HepG2 (cell line): ENCODE data around the gene PRPS1L1. TPM values are rescaled to one million over a fixed set of nuclear protein-coding genes. Genes with fewer than 3 reads are reported as not detected.

Experiments used
- ATAC-seq: fragments of 200-7000 bp; cut with Tn5 transposase; 3 replicates; pipeline ENCODE4 v1.9.1; 2020; ENCODE audit warnings: mild to moderate bottlenecking, moderate library complexity
- BruUV-seq: library from RNA; stranded (reverse); fragments of 400-500 nt; replicated peaks from 2 replicates; lab custom pipeline; 2021; lab: Mats Ljungman, UMichigan
- CTCF ChIA-PET: fragments of 300-600 bp; formaldehyde crosslinking; extraction: SDS; loops from one replicate; lab custom pipeline; 2021; ENCODE audit warnings: low total read pairs, inconsistent platforms, low intra/inter-chr PET ratio; lab: Yijun Ruan, JAX
- POLR2A ChIA-PET: fragments of 350-600 bp; sonication (Branson Sonifier 250); formaldehyde crosslinking; loops from one replicate; lab custom pipeline; 2020; ENCODE audit warnings: antibody characterized with exemption, inconsistent platforms; lab: Yijun Ruan, JAX
- DNase-seq: peaks from one replicate; pipeline ENCODE4 v3.0.0-alpha.2; 2015; ENCODE audit warnings: low spot score
- FAIRE-seq: peaks from 3 replicates; lab custom pipeline; 2011; peaks lifted over from hg19 to GRCh38; lab: Jason Lieb, UNC
- H2AFZ ChIP-seq: one replicate; pipeline ENCODE4 v1.6.1; 2011; ENCODE audit warnings: low read length, inconsistent platforms
- H3K27ac ChIP-seq: fragments of 300-600 bp; 3 replicates; pipeline ENCODE4 v1.8.0; 2011; ENCODE audit warnings: mixed run types, mild to moderate bottlenecking, mixed read lengths, low read length, inconsistent platforms; ENCODE audit not compliant: insufficient read depth; ENCODE audit errors: extremely low read length
- H3K27me3 ChIP-seq, 2 experiments: fragments of 200-600 bp in 1 of 2; 2 replicates in 1 of 2; 3 replicates in 1 of 2; pipeline versions ENCODE4 v1.6.0 to v1.8.0; 2011; ENCODE audit warnings: low read length in 2 of 2, mild to moderate bottlenecking in 2 of 2, moderate library complexity in 2 of 2, inconsistent platforms in 1 of 2; ENCODE audit not compliant: insufficient read depth in 2 of 2, control insufficient read depth in 1 of 2
- H3K36me3 ChIP-seq, 2 experiments: fragments of 200-600 bp in 1 of 2; replicated peaks in 1 of 2; 2 replicates in 1 of 2; 3 replicates in 1 of 2; pipeline versions ENCODE4 v1.5.1 to v1.8.0; 2011; ENCODE audit warnings: low read length in 2 of 2, inconsistent platforms in 1 of 2; ENCODE audit not compliant: insufficient read depth in 2 of 2, control insufficient read depth in 1 of 2
- H3K4me1 ChIP-seq: 2 replicates; pipeline ENCODE4 v1.5.1; 2012; ENCODE audit warnings: low read length, inconsistent platforms; ENCODE audit not compliant: insufficient read depth
- H3K4me2 ChIP-seq: 2 replicates; pipeline ENCODE4 v1.6.0; 2011; ENCODE audit warnings: low read depth, low read length, inconsistent platforms
- H3K4me3 ChIP-seq, 3 experiments: fragments of 200-600 bp in 1 of 3; sonication (generic), shearing (Covaris generic) in 1 of 3; replicated peaks in 1 of 3; 2 replicates each; pipeline ENCODE4 v1.5.1; 2011 to 2016; ENCODE audit warnings: low read length in 3 of 3, inconsistent platforms in 2 of 3, low read depth in 2 of 3, mild to moderate bottlenecking in 2 of 3, control low read depth in 1 of 3, mixed read lengths in 1 of 3; ENCODE audit not compliant: insufficient read depth in 1 of 3
- H3K79me2 ChIP-seq: one replicate; pipeline ENCODE4 v1.6.1; 2011; ENCODE audit warnings: low read length, inconsistent platforms; ENCODE audit not compliant: insufficient read depth
- H3K9ac ChIP-seq: 2 replicates; pipeline ENCODE4 v1.6.0; 2011; ENCODE audit warnings: mild to moderate bottlenecking, low read depth, low read length, inconsistent platforms; ENCODE audit not compliant: insufficient read depth
- H3K9me3 ChIP-seq: 2 replicates; pipeline ENCODE4 v1.5.1; 2012; ENCODE audit warnings: mild to moderate bottlenecking, low read length
- H4K20me1 ChIP-seq: 2 replicates; pipeline ENCODE4 v1.6.0; 2011; ENCODE audit warnings: inconsistent platforms, mild to moderate bottlenecking, low read length, moderate library complexity; ENCODE audit not compliant: insufficient read depth
- FOSL2 ChIP-seq: sonication (generic); formaldehyde crosslinking; IDR thresholded peaks from 2 replicates; pipeline ENCODE4 v1.4.0; 2020; ENCODE audit warnings: missing genetic modification reagents
- IKZF1 ChIP-seq: fragments of 450-650 bp; IDR thresholded peaks from 2 replicates; pipeline ENCODE4 v1.7.1; 2016
- MED1 ChIP-seq: sonication (generic); formaldehyde crosslinking; IDR thresholded peaks from 2 replicates; pipeline ENCODE4 v1.4.0; 2020; ENCODE audit warnings: missing genetic modification reagents
- POLR2G ChIP-seq: fragments of 200-400 bp; formaldehyde crosslinking; IDR thresholded peaks from 2 replicates; pipeline ENCODE4 v1.6.1; 2018; ENCODE audit warnings: mild to moderate bottlenecking, low read depth, low read length, moderate library complexity
- RARG ChIP-seq: sonication (generic); formaldehyde crosslinking; IDR thresholded peaks from 2 replicates; pipeline ENCODE4 v1.4.0; 2020; ENCODE audit warnings: low read depth, mild to moderate bottlenecking, missing genetic modification reagents
- ZNF235 ChIP-seq: sonication (generic); formaldehyde crosslinking; IDR thresholded peaks from 2 replicates; pipeline ENCODE4 v1.8.1; 2023; ENCODE audit warnings: mild to moderate bottlenecking, missing genetic modification reagents, borderline replicate concordance
- ZNF432 ChIP-seq: sonication (generic); formaldehyde crosslinking; IDR thresholded peaks from 2 replicates; pipeline ENCODE4 v1.5.0; 2020; ENCODE audit warnings: missing genetic modification reagents, mild to moderate bottlenecking, borderline replicate concordance
- ZNF446 ChIP-seq: sonication (generic); formaldehyde crosslinking; IDR thresholded peaks from 2 replicates; pipeline ENCODE4 v1.5.0; 2020; ENCODE audit warnings: mild to moderate bottlenecking, missing genetic modification reagents
- ZNF547 ChIP-seq: sonication (generic); formaldehyde crosslinking; IDR thresholded peaks from 2 replicates; pipeline ENCODE4 v1.5.1; 2020; ENCODE audit warnings: mild to moderate bottlenecking, missing genetic modification reagents
- ZNF674 ChIP-seq: sonication (generic); formaldehyde crosslinking; IDR thresholded peaks from 2 replicates; pipeline ENCODE4 v1.5.0; 2020; ENCODE audit warnings: low read depth, mild to moderate bottlenecking, missing genetic modification reagents
- ZNF761 ChIP-seq: sonication (generic); formaldehyde crosslinking; conservative IDR thresholded peaks from 2 replicates; pipeline ENCODE4 v1.4.0; 2020; ENCODE audit warnings: mild to moderate bottlenecking, missing genetic modification reagents
- ZNF782 ChIP-seq: sonication (generic); formaldehyde crosslinking; IDR thresholded peaks from 2 replicates; pipeline ENCODE4 v1.4.0; 2020; ENCODE audit warnings: missing genetic modification reagents, mild to moderate bottlenecking, borderline replicate concordance
- ZSCAN9 ChIP-seq: IDR thresholded peaks from 2 replicates; pipeline ENCODE4 v1.6.1; 2016; ENCODE audit warnings: borderline replicate concordance
- WGBS: methylation state at CpG from one replicate; pipeline ENCODE4 v1.1.6; 2017; ENCODE audit warnings: low lambda C conversion rate; 5-methylcytosine and 5-hydroxymethylcytosine counted together
- in situ Hi-C: cut with HindIII; loops from 2 replicates; pipeline ENCODE4 v1.10.0; 2017; ENCODE audit warnings: low pct_unique_long_range_greater_than_20kb; ENCODE audit not compliant: extremely low pct_ligation_motif_present
- intact Hi-C: fragments of 100-400 bp; cut with micrococcal nuclease; formaldehyde crosslinking; loops from one replicate; pipeline ENCODE4 v1.10.0; 2022; ENCODE audit not compliant: unreplicated experiment
- polyA plus RNA-seq, 8 experiments: library from polyadenylated mRNA; depleted of rRNA in 3 of 8; stranded (reverse) in 7 of 8; unstranded in 1 of 8; fragments of >200 nt; fragmentation: Illumina TruSeq in 4 of 8; extraction: Trizol in 4 of 8; gene quantifications; 2 replicates each; pipeline versions ENCODE4 v1.2.1 to v1.2.3, GENCODE V29; 2011 to 2016; ENCODE audit warnings: low read depth in 4 of 8, missing spikeins in 1 of 8, mixed read lengths in 1 of 8; ENCODE audit not compliant: insufficient read depth in 1 of 8
- total RNA-seq, 5 experiments: library from RNA; depleted of rRNA; stranded (reverse); fragments of >200 nt; fragmentation: Illumina TruSeq; extraction: Trizol; gene quantifications; 2 replicates each; pipeline ENCODE4 v1.2.3, GENCODE V29; 2016; ENCODE audit warnings: low read depth in 1 of 5
- TF ChIP-seq, protein P1 (sequence below): sonication (generic); formaldehyde crosslinking; IDR thresholded peaks from 2 replicates; pipeline ENCODE4 v1.5.0; 2020; ENCODE audit warnings: mild to moderate bottlenecking, missing genetic modification reagents

PRPS1L1 gene
- total and polyA plus RNA-seq, 2 of the 13 experiments (the other 11 are each of a cell fraction or from before 2014, with no cell fraction given) = not detected

DNA sequence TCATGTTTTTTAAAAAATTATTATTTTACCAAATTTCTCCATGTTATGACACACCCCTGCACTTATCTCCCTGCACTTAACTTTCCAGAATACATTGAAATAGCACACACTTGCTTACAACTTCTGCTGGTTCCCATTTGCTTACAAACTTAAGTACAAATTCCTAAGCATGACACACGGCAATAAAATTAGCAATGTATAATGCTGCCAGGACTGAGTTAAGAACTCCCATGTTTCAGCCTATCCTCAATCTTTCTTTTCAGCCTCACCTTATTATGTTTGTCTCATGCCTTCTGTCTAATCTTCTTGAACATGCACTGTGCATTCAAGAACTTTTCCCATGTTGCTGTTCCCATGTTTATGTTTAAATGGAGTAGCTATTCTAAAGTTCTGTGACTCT, 40.8 kb downstream of the PRPS1L1 start:
- FAIRE-seq (no peak), DNase-seq (no peak), ATAC-seq (no peak)
- Histone ChIP-seq H3K4me3 (no peak overlapping the region), H3K27me3 (no peaks in the 10 kb centered on the region; a peak in 1 of 5 replicates), H3K27ac (no peak overlapping the region), H3K9me3 (no peaks in the 10 kb centered on the region), H3K4me2 (no peak overlapping the region), H3K79me2 (no peaks in the 10 kb centered on the region), H2AFZ (no peak overlapping the region), H3K9ac (no peak overlapping the region), H3K36me3 (no peaks in the 10 kb centered on the region), H3K4me1 (peaks cover 6% of the 10 kb centered on the region; the same call in 1 of the 2 replicates), H4K20me1 (no peaks in the 10 kb centered on the region)
- intact Hi-C loops = no loop called here
- TF ChIP-seq ZNF674 (CRISPR knock-in tag) (no peak), FOSL2 (CRISPR knock-in tag) (no peak), ZNF547 (CRISPR knock-in tag) (no peak), MED1 (no peak), RARG (CRISPR knock-in tag) (no peak), ZNF235 (CRISPR knock-in tag) (no peak), ZNF432 (CRISPR knock-in tag) (no peak), POLR2G (no peak), ZNF761 (CRISPR knock-in tag) (no peak), ZNF782 (no peak), IKZF1 (no peak), ZNF446 (CRISPR knock-in tag) (no peak), ZSCAN9 (CRISPR knock-in tag) (no peak)
- TF ChIP-seq, protein P1, sequence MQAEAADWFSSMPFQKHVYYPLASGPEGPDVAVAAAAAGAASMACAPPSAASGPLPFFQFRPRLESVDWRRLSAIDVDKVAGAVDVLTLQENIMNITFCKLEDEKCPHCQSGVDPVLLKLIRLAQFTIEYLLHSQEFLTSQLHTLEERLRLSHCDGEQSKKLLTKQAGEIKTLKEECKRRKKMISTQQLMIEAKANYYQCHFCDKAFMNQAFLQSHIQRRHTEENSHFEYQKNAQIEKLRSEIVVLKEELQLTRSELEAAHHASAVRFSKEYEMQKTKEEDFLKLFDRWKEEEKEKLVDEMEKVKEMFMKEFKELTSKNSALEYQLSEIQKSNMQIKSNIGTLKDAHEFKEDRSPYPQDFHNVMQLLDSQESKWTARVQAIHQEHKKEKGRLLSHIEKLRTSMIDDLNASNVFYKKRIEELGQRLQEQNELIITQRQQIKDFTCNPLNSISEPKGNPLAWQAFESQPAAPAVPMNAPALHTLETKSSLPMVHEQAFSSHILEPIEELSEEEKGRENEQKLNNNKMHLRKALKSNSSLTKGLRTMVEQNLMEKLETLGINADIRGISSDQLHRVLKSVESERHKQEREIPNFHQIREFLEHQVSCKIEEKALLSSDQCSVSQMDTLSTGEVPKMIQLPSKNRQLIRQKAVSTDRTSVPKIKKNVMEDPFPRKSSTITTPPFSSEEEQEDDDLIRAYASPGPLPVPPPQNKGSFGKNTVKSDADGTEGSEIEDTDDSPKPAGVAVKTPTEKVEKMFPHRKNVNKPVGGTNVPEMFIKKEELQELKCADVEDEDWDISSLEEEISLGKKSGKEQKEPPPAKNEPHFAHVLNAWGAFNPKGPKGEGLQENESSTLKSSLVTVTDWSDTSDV = no peak
- BruUV-seq = no TSS peak
- CTCF ChIA-PET = no interaction called here
- in situ Hi-C loops = no loop called here
- POLR2A ChIA-PET = no interaction called here
- WGBS = 54% methylated on average over 1 of the region's 1 CpG
